Skeletal muscle cell (primary cell): ENCODE measurements around the gene ZNF532.
"Not testable (repeated sequence)": the region's sequence is repeated elsewhere in the genome, so short reads cannot be mapped to it uniquely, and the experiment has no call there.

Source experiments
- DNase-seq: peaks from one replicate; pipeline ENCODE4 v3.0.0-alpha.2; 2010; ENCODE audit warnings: low read depth
- H3K4me3 ChIP-seq: 2 replicates; pipeline ENCODE4 v1.5.1; 2011; ENCODE audit warnings: low read depth, mild to moderate bottlenecking, control low read depth, low read length, moderate library complexity

The ZNF532 gene

GRCh38 chr18:58847383-58848071 is 17.1 kb upstream of the ZNF532 start:
- no peak overlapping the region for H3K4me3 ChIP-seq
- DNase-seq: no peak

- no peak overlapping the region for H3K4me3 ChIP-seq
- DNase-seq: peak; percentile 59
Measured at GRCh38 chr18:58848685-58849084, 16.0 kb upstream of the ZNF532 start.

GRCh38 chr18:58850786-58851469 is 13.7 kb upstream of the ZNF532 start:
- no peak for DNase-seq
- H3K4me3 ChIP-seq: no peak overlapping the region

- H3K4me3 ChIP-seq: no peak overlapping the region
- no peak for DNase-seq
Measured at GRCh38 chr18:58851856-58852255, 12.8 kb upstream of the ZNF532 start.

GRCh38 chr18:58852629-58853028 is 12.0 kb upstream of the ZNF532 start:
- H3K4me3 ChIP-seq: no peak overlapping the region
- no peak for DNase-seq

GRCh38 chr18:58853561-58853960 is 11.1 kb upstream of the ZNF532 start:
- no peak overlapping the region for H3K4me3 ChIP-seq
- DNase-seq: no peak

GRCh38 chr18:58855521-58855920 is 9.2 kb upstream of the ZNF532 start:
- not testable (repeated sequence) for H3K4me3 ChIP-seq, DNase-seq

GRCh38 chr18:58856881-58857280 is 7.8 kb upstream of the ZNF532 start:
- no peak for DNase-seq
- no peak overlapping the region for H3K4me3 ChIP-seq

- H3K4me3 ChIP-seq: no peak overlapping the region
- DNase-seq: no peak
Measured at GRCh38 chr18:58858591-58859468, 5.8 kb upstream of the ZNF532 start.

- DNase-seq: no peak
- no peak overlapping the region for H3K4me3 ChIP-seq
Measured at GRCh38 chr18:58859907-58860306, 4.8 kb upstream of the ZNF532 start.

- no peak overlapping the region for H3K4me3 ChIP-seq
- no peak for DNase-seq
Measured at GRCh38 chr18:58860747-58861231, 3.9 kb upstream of the ZNF532 start.

- no peak overlapping the region for H3K4me3 ChIP-seq
- no peak for DNase-seq
Measured at GRCh38 chr18:58861353-58861752, 3.3 kb upstream of the ZNF532 start.

GRCh38 chr18:58861861-58862301 is 2.8 kb upstream of the ZNF532 start:
- H3K4me3 ChIP-seq: no peak overlapping the region

GRCh38 chr18:58862356-58862755 is 2.3 kb upstream of the ZNF532 start:
- H3K4me3 ChIP-seq: peak overlapping the region; percentile 46

More at GRCh38 chr18:58861861-58862301, 2.8 kb upstream of the ZNF532 start:
- no peak for DNase-seq

GRCh38 chr18:58862851-58863538 is 1.7 kb upstream of the ZNF532 start:
- no peak for DNase-seq
- peak overlapping the region; percentile 46 for H3K4me3 ChIP-seq

More at GRCh38 chr18:58862356-58862755, 2.3 kb upstream of the ZNF532 start:
- DNase-seq: no peak

- DNase-seq: no peak
- peak overlapping the region; percentile 39 for H3K4me3 ChIP-seq
Measured at GRCh38 chr18:58863539-58864145, 1.0 kb upstream of the ZNF532 start.

GRCh38 chr18:58865033-58865590 is 435 bp downstream of the ZNF532 start:
- peak overlapping the region; percentile 39 for H3K4me3 ChIP-seq
- no peak for DNase-seq

GRCh38 chr18:58865701-58866065 is 1.0 kb downstream of the ZNF532 start:
- H3K4me3 ChIP-seq: peak overlapping the region; percentile 9
- DNase-seq: no peak
